ENCODE data around the gene VLDLR.

DNA sequence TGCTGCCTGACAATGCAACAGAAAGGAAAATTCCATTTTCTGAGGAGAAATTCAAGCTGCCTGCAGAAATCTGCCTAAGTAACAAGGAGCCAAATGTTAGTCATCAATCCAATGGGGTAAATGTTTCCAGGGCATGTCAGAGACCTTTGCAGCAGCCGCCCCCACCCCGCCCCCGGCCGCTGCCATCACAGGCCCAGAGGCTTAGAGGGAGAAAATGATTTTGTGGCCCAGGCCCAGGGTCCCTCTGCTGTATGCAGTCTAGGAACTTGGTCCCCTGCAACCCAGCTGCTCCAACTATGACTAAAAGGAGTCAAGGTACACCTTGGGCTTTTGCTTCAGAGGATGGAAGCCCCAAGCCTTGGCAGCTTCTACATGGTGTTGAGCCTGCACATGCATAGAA is 45.0 kb downstream of the VLDLR start:
- TF ChIP-seq, protein P1, sequence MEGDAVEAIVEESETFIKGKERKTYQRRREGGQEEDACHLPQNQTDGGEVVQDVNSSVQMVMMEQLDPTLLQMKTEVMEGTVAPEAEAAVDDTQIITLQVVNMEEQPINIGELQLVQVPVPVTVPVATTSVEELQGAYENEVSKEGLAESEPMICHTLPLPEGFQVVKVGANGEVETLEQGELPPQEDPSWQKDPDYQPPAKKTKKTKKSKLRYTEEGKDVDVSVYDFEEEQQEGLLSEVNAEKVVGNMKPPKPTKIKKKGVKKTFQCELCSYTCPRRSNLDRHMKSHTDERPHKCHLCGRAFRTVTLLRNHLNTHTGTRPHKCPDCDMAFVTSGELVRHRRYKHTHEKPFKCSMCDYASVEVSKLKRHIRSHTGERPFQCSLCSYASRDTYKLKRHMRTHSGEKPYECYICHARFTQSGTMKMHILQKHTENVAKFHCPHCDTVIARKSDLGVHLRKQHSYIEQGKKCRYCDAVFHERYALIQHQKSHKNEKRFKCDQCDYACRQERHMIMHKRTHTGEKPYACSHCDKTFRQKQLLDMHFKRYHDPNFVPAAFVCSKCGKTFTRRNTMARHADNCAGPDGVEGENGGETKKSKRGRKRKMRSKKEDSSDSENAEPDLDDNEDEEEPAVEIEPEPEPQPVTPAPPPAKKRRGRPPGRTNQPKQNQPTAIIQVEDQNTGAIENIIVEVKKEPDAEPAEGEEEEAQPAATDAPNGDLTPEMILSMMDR (conservative IDR thresholded peaks at IDR 0.05 in 1 of 2, IDR thresholded peaks at IDR 0.05 in 1 of 2; ENCODE audit: extremely low read depth in 1 of 2, insufficient read depth in 1 of 2, low read depth in 1 of 2, low read length in 2 of 2) = no peak
- no peak for TF ChIP-seq EZH2 (IDR thresholded peaks at IDR 0.05; ENCODE audit: borderline replicate concordance, low read length)

All from mammary epithelial cell (primary cell).